ENCODE measurements around the gene PERM1. TPM values are rescaled to one million over a fixed set of nuclear protein-coding genes. Genes with fewer than 3 reads are reported as not detected.
A peak's percentile ranks its signal among the peaks of the same experiment; 100 is the strongest.
"Not testable (repeated sequence)": the region's sequence is repeated elsewhere in the genome, so short reads cannot be mapped to it uniquely, and the experiment has no call there.

PERM1 gene
- total RNA-seq, 2 donors from 2014 or later: not detected

- TF ChIP-seq CTCF (conservative IDR thresholded peaks at IDR 0.05): no peak
- H3K27ac ChIP-seq (ENCODE audit: low read depth, low read length): no peak overlapping the region
- no peak overlapping the region for H3K4me3 Mint-ChIP-seq
- H3K9me3 ChIP-seq (ENCODE audit: control insufficient read depth, low read length): no peaks in the 10 kb centered on the region
- H3K27ac Mint-ChIP-seq: peak overlapping the region; percentile 66
- no peaks in the 10 kb centered on the region for H3K36me3 ChIP-seq (ENCODE audit: control insufficient read depth, insufficient read depth, low read length)
- peaks cover 5% of the 10 kb centered on the region for H3K9me3 Mint-ChIP-seq
- DNase-seq: no peak
- H3K27me3 Mint-ChIP-seq (ENCODE audit: insufficient read depth): peaks cover 39% of the 10 kb centered on the region
- no peak overlapping the region for H3K9ac ChIP-seq (ENCODE audit: extremely low read depth, low read length, poor library complexity, severe bottlenecking)
- 91 to 92% methylated on average over 25 to 44 of the region's 44 CpGs for WGBS, 2 experiments (ENCODE audit: insufficient coverage in 1 of 2, insufficient read length in 1 of 2)
- H3K4me3 ChIP-seq (ENCODE audit: low read length): no peak overlapping the region
- no peaks in the 10 kb centered on the region for H3K4me1 ChIP-seq (ENCODE audit: control insufficient read depth, insufficient read depth, low read length)
- H3K36me3 Mint-ChIP-seq (ENCODE audit: low read depth): peaks cover 3% of the 10 kb centered on the region
- H3K27me3 ChIP-seq (ENCODE audit: control insufficient read depth, insufficient read depth, low read length, poor library complexity, severe bottlenecking): peaks cover 27% of the 10 kb centered on the region
- no peaks in the 10 kb centered on the region for H3K4me1 Mint-ChIP-seq
Measured at GRCh38 chr1:978069-978834, 3.6 kb downstream of the PERM1 start.

- no CpG with 5 or more reads among the region's 39 CpGs for WGBS, 2 experiments (ENCODE audit: insufficient coverage in 1 of 2, insufficient read length in 1 of 2)
- H3K4me3 Mint-ChIP-seq: not testable (repeated sequence)
- H3K27me3 Mint-ChIP-seq (ENCODE audit: insufficient read depth): peaks cover 26% of the 10 kb centered on the region
Measured at GRCh38 chr1:976791-977190, 5.1 kb downstream of the PERM1 start.

GRCh38 chr1:975896-976683, 5.8 kb downstream of the PERM1 start:
- H3K4me1 Mint-ChIP-seq: no peaks in the 10 kb centered on the region
- Histone ChIP-seq H3K27ac (ENCODE audit: low read depth, low read length) (no peak overlapping the region), H3K4me3 (ENCODE audit: low read length) (no peak overlapping the region), H3K9ac (ENCODE audit: extremely low read depth, low read length, poor library complexity, severe bottlenecking) (no peak overlapping the region), H3K4me1 (ENCODE audit: control insufficient read depth, insufficient read depth, low read length) (no peaks in the 10 kb centered on the region), H3K36me3 (ENCODE audit: control insufficient read depth, insufficient read depth, low read length) (no peaks in the 10 kb centered on the region), H3K9me3 (ENCODE audit: control insufficient read depth, low read length) (no peaks in the 10 kb centered on the region), H3K27me3 (ENCODE audit: control insufficient read depth, insufficient read depth, low read length, poor library complexity, severe bottlenecking) (peaks cover 17% of the 10 kb centered on the region)
- H3K36me3 Mint-ChIP-seq (ENCODE audit: low read depth): peaks cover 3% of the 10 kb centered on the region
- DNase-seq: peak; percentile 96
- H3K4me3 Mint-ChIP-seq: no peak overlapping the region
- peak; percentile 80 for TF ChIP-seq CTCF (conservative IDR thresholded peaks at IDR 0.05)
- WGBS, 2 experiments (ENCODE audit: insufficient coverage in 1 of 2, insufficient read length in 1 of 2): 13 to 31% methylated on average over 11 to 39 of the region's 40 CpGs
- H3K27me3 Mint-ChIP-seq (ENCODE audit: insufficient read depth): peaks cover 23% of the 10 kb centered on the region
- H3K9me3 Mint-ChIP-seq: peaks cover 5% of the 10 kb centered on the region
- no peak overlapping the region for H3K27ac Mint-ChIP-seq

More at GRCh38 chr1:976791-977190, 5.1 kb downstream of the PERM1 start:
- not testable (repeated sequence) for H3K9me3 Mint-ChIP-seq; H3K4me1 ChIP-seq (ENCODE audit: control insufficient read depth, insufficient read depth, low read length); H3K36me3 ChIP-seq (ENCODE audit: control insufficient read depth, insufficient read depth, low read length); DNase-seq; H3K27ac ChIP-seq (ENCODE audit: low read depth, low read length); H3K36me3 Mint-ChIP-seq (ENCODE audit: low read depth); H3K9ac ChIP-seq (ENCODE audit: extremely low read depth, low read length, poor library complexity, severe bottlenecking); H3K4me3 ChIP-seq (ENCODE audit: low read length); H3K27ac Mint-ChIP-seq; H3K4me1 Mint-ChIP-seq; H3K9me3 ChIP-seq (ENCODE audit: control insufficient read depth, low read length)
- peaks cover 17% of the 10 kb centered on the region for H3K27me3 ChIP-seq (ENCODE audit: control insufficient read depth, insufficient read depth, low read length, poor library complexity, severe bottlenecking)
